Mesodermal cell (in vitro differentiated cells): ENCODE measurements around the gene PLEKHS1.

Experiments used
- H3K27ac ChIP-seq: 2 replicates; pipeline ENCODE4 v1.7.0; 2013; ENCODE audit warnings: mild to moderate bottlenecking, low read depth, low read length, moderate library complexity; ENCODE audit not compliant: severe bottlenecking
- H3K36me3 ChIP-seq: 2 replicates; pipeline ENCODE4 v1.7.1; 2013; ENCODE audit warnings: mild to moderate bottlenecking, low read length, moderate library complexity; ENCODE audit not compliant: control insufficient read depth, insufficient read depth
- H3K4me1 ChIP-seq: one replicate; pipeline ENCODE4 v1.7.1; 2013; ENCODE audit warnings: mild to moderate bottlenecking, low read length; ENCODE audit not compliant: insufficient read depth, control insufficient read depth, poor library complexity, severe bottlenecking
- H3K4me3 ChIP-seq: 2 replicates; pipeline ENCODE4 v1.7.0; 2013; ENCODE audit warnings: low read length, control low read depth, mild to moderate bottlenecking; ENCODE audit not compliant: insufficient read depth, poor library complexity, severe bottlenecking; ENCODE audit errors: extremely low read depth
- H3K9me3 ChIP-seq: 2 replicates; pipeline ENCODE4 v1.7.1; 2013; ENCODE audit warnings: mild to moderate bottlenecking, low read length, moderate library complexity; ENCODE audit not compliant: control insufficient read depth
- WGBS, 2 experiments: methylation state at CpG; one replicate each; pipeline ENCODE4 v1.1.5; 2013; ENCODE audit warnings: missing lambda C conversion rate in 2 of 2; ENCODE audit not compliant: insufficient coverage in 2 of 2; 5-methylcytosine and 5-hydroxymethylcytosine counted together

PLEKHS1 gene

GRCh38 chr10:113740850-113741249, 10.6 kb upstream of the PLEKHS1 start:
- Histone ChIP-seq H3K4me1 (peaks cover 4% of the 10 kb centered on the region), H3K27ac (no peak overlapping the region), H3K36me3 (no peaks in the 10 kb centered on the region), H3K4me3 (no peak overlapping the region), H3K9me3 (no peaks in the 10 kb centered on the region)
- WGBS, 2 experiments, result 90 to 92% methylated on average over 3 of the region's 3 CpGs

GRCh38 chr10:113742466-113742865, 9.0 kb upstream of the PLEKHS1 start:
- 60 to 88% methylated on average over 1 of the region's 2 CpGs for WGBS, 2 experiments
- no peak overlapping the region for H3K4me3 ChIP-seq
- peaks cover 14% of the 10 kb centered on the region for H3K4me1 ChIP-seq
- H3K36me3 ChIP-seq, result no peaks in the 10 kb centered on the region
- no peaks in the 10 kb centered on the region for H3K9me3 ChIP-seq
- no peak overlapping the region for H3K27ac ChIP-seq

GRCh38 chr10:113743594-113743993, 7.9 kb upstream of the PLEKHS1 start:
- Histone ChIP-seq H3K27ac (no peak overlapping the region), H3K36me3 (no peaks in the 10 kb centered on the region), H3K4me3 (no peak overlapping the region), H3K4me1 (peaks cover 14% of the 10 kb centered on the region), H3K9me3 (no peaks in the 10 kb centered on the region)

- Histone ChIP-seq H3K36me3 (no peaks in the 10 kb centered on the region), H3K4me3 (no peak overlapping the region), H3K9me3 (no peaks in the 10 kb centered on the region), H3K4me1 (peaks cover 14% of the 10 kb centered on the region), H3K27ac (no peak overlapping the region)
- 100% methylated on average over 1 of the region's 2 CpGs; no CpG with 5 or more reads in 1 of the 2 experiments for WGBS, 2 experiments
Measured at GRCh38 chr10:113745374-113745773, 6.1 kb upstream of the PLEKHS1 start.

- WGBS, 2 experiments, result 88 to 94% methylated on average over 2 to 3 of the region's 3 CpGs
- Histone ChIP-seq H3K27ac (peak overlapping the region; percentile 75), H3K4me1 (peaks cover 14% of the 10 kb centered on the region), H3K4me3 (no peak overlapping the region), H3K9me3 (no peaks in the 10 kb centered on the region), H3K36me3 (no peaks in the 10 kb centered on the region)
Measured at GRCh38 chr10:113746217-113746957, 5.1 kb upstream of the PLEKHS1 start.

GRCh38 chr10:113752553-113752952, 1.1 kb downstream of the PLEKHS1 start:
- Histone ChIP-seq H3K9me3 (no peaks in the 10 kb centered on the region), H3K36me3 (no peaks in the 10 kb centered on the region), H3K4me1 (no peaks in the 10 kb centered on the region), H3K27ac (no peak overlapping the region), H3K4me3 (no peak overlapping the region)
- no CpG with 5 or more reads among the region's 1 CpG for WGBS, 2 experiments

GRCh38 chr10:113753020-113753692, 1.7 kb downstream of the PLEKHS1 start:
- Histone ChIP-seq H3K36me3 (no peaks in the 10 kb centered on the region), H3K9me3 (no peaks in the 10 kb centered on the region), H3K4me3 (no peak overlapping the region), H3K27ac (no peak overlapping the region), H3K4me1 (no peaks in the 10 kb centered on the region)
- WGBS, 2 experiments, result 93 to 97% methylated on average over 3 to 6 of the region's 9 CpGs

- H3K36me3 ChIP-seq, result no peaks in the 10 kb centered on the region
- H3K27ac ChIP-seq, result no peak overlapping the region
- H3K4me3 ChIP-seq, result no peak overlapping the region
- H3K9me3 ChIP-seq, result no peaks in the 10 kb centered on the region
- no peaks in the 10 kb centered on the region for H3K4me1 ChIP-seq
- WGBS, 2 experiments, result 88 to 93% methylated on average over 2 of the region's 3 CpGs
Measured at GRCh38 chr10:113754125-113754524, 2.6 kb downstream of the PLEKHS1 start.

- Histone ChIP-seq H3K27ac (no peak overlapping the region), H3K9me3 (no peaks in the 10 kb centered on the region), H3K36me3 (no peaks in the 10 kb centered on the region), H3K4me1 (no peaks in the 10 kb centered on the region), H3K4me3 (no peak overlapping the region)
- 84 to 92% methylated on average over 8 of the region's 9 CpGs for WGBS, 2 experiments
Measured at GRCh38 chr10:113754768-113755167, 3.3 kb downstream of the PLEKHS1 start.

GRCh38 chr10:113756940-113757543, 5.6 kb downstream of the PLEKHS1 start:
- Histone ChIP-seq H3K4me1 (no peaks in the 10 kb centered on the region), H3K27ac (no peak overlapping the region), H3K4me3 (no peak overlapping the region), H3K36me3 (no peaks in the 10 kb centered on the region), H3K9me3 (no peaks in the 10 kb centered on the region)
- 71 to 80% methylated on average over 3 to 5 of the region's 12 CpGs for WGBS, 2 experiments

- Histone ChIP-seq H3K4me3 (no peak overlapping the region), H3K27ac (no peak overlapping the region), H3K36me3 (no peaks in the 10 kb centered on the region), H3K4me1 (no peaks in the 10 kb centered on the region), H3K9me3 (no peaks in the 10 kb centered on the region)
- WGBS, 2 experiments, result no CpG with 5 or more reads among the region's 1 CpG
Measured at GRCh38 chr10:113762083-113762482, 10.6 kb downstream of the PLEKHS1 start.
